Measurements from ENCODE around the gene ARSB.
"Not testable (repeated sequence)": the region's sequence is repeated elsewhere in the genome, so short reads cannot be mapped to it uniquely, and the experiment has no call there.

ARSB gene

GRCh38 chr5:78756858-78757257, 228.3 kb downstream of the ARSB start:
- DNase-seq (ENCODE audit: low spot score) (no peak), FAIRE-seq (no peak)

- DNase-seq (ENCODE audit: low spot score) (no peak), FAIRE-seq (no peak)
Measured at GRCh38 chr5:78755822-78756429, 229.2 kb downstream of the ARSB start.

GRCh38 chr5:78754655-78755054, 230.5 kb downstream of the ARSB start:
- DNase-seq (ENCODE audit: low spot score) (no peak), FAIRE-seq (no peak)

GRCh38 chr5:78753093-78753531, 232.0 kb downstream of the ARSB start:
- no peak for DNase-seq (ENCODE audit: low spot score)
- FAIRE-seq: no peak

GRCh38 chr5:78751872-78752271, 233.2 kb downstream of the ARSB start:
- FAIRE-seq: no peak
- DNase-seq (ENCODE audit: low spot score): no peak

GRCh38 chr5:78750281-78750680, 234.8 kb downstream of the ARSB start:
- no peak for DNase-seq (ENCODE audit: low spot score)
- FAIRE-seq: no peak

GRCh38 chr5:78747705-78748359, 237.3 kb downstream of the ARSB start:
- FAIRE-seq (no peak), DNase-seq (ENCODE audit: low spot score) (no peak)

GRCh38 chr5:78747055-78747454, 238.1 kb downstream of the ARSB start:
- no peak for FAIRE-seq
- no peak for DNase-seq (ENCODE audit: low spot score)

- FAIRE-seq: no peak
- no peak for DNase-seq (ENCODE audit: low spot score)
Measured at GRCh38 chr5:78746021-78746770, 238.9 kb downstream of the ARSB start.

GRCh38 chr5:78744951-78745534, 240.1 kb downstream of the ARSB start:
- no peak for FAIRE-seq
- no peak for DNase-seq (ENCODE audit: low spot score)

- no peak for FAIRE-seq
- no peak for DNase-seq (ENCODE audit: low spot score)
Measured at GRCh38 chr5:78741019-78741418, 244.1 kb downstream of the ARSB start.

GRCh38 chr5:78738693-78739300, 246.3 kb downstream of the ARSB start:
- FAIRE-seq (no peak), DNase-seq (ENCODE audit: low spot score) (no peak)

GRCh38 chr5:78738104-78738503, 247.0 kb downstream of the ARSB start:
- DNase-seq (ENCODE audit: low spot score) (no peak), FAIRE-seq (no peak)

GRCh38 chr5:78735834-78736463, 249.2 kb downstream of the ARSB start:
- no peak for DNase-seq (ENCODE audit: low spot score)
- FAIRE-seq: no peak

GRCh38 chr5:78734950-78735349, 250.2 kb downstream of the ARSB start:
- no peak for FAIRE-seq
- DNase-seq (ENCODE audit: low spot score): no peak

GRCh38 chr5:78734094-78734845, 250.8 kb downstream of the ARSB start:
- FAIRE-seq: peak; percentile 34
- DNase-seq (ENCODE audit: low spot score): peak; percentile 37

GRCh38 chr5:78732721-78733120, 252.4 kb downstream of the ARSB start:
- not testable (repeated sequence) for DNase-seq (ENCODE audit: low spot score); FAIRE-seq

- DNase-seq (ENCODE audit: low spot score) (no peak), FAIRE-seq (no peak)
Measured at GRCh38 chr5:78731884-78732283, 253.2 kb downstream of the ARSB start.

- FAIRE-seq (no peak), DNase-seq (ENCODE audit: low spot score) (no peak)
Measured at GRCh38 chr5:78730300-78731094, 254.6 kb downstream of the ARSB start.

All from RCC 7860 (cell line).